SK-N-SH (cell line): Measurements from ENCODE around the gene FBXO34.

ENCODE experiments used
- ELF1 ChIP-seq: IDR thresholded peaks from 2 replicates; pipeline ENCODE4 v1.4.0; 2012
- EP300 ChIP-seq, 2 experiments: IDR thresholded peaks; 2 replicates each; pipeline versions ENCODE4 v1.4.0 to v1.6.1; 2012; ENCODE audit warnings: borderline replicate concordance in 1 of 2, low read depth in 1 of 2, low read length in 1 of 2
- JUND ChIP-seq: IDR thresholded peaks from 2 replicates; pipeline ENCODE4 v1.4.0; 2012
- NFIC ChIP-seq: IDR thresholded peaks from 2 replicates; pipeline ENCODE4 v1.4.0; 2012; ENCODE audit warnings: borderline replicate concordance
- TAF1 ChIP-seq: IDR thresholded peaks from 2 replicates; pipeline ENCODE4 v1.6.1; 2012; ENCODE audit warnings: low read depth, mild to moderate bottlenecking, low read length, moderate library complexity, borderline replicate concordance
- TEAD4 ChIP-seq: IDR thresholded peaks from 2 replicates; pipeline ENCODE4 v1.4.0; 2012; ENCODE audit warnings: mild to moderate bottlenecking, borderline replicate concordance; ENCODE audit not compliant: insufficient read depth
- YY1 ChIP-seq: IDR thresholded peaks from 2 replicates; pipeline ENCODE4 v1.4.0; 2012; ENCODE audit warnings: low read depth, mild to moderate bottlenecking
- TF ChIP-seq, protein P1 (sequence below): IDR thresholded peaks from 2 replicates; pipeline ENCODE4 v1.4.0; 2012; ENCODE audit warnings: low read depth, borderline replicate concordance
- TF ChIP-seq, protein P2 (sequence below): fragments of 200-600 bp; sonication (generic); IDR thresholded peaks from 2 replicates; pipeline ENCODE4 v1.6.1; 2017; ENCODE audit warnings: antibody characterized with exemption, mild to moderate bottlenecking, moderate library complexity
- TF ChIP-seq, protein P3 (sequence below): fragments of 150-350 bp; IDR thresholded peaks from 2 replicates; pipeline ENCODE4 v1.6.1; 2017; ENCODE audit warnings: antibody characterized with exemption, low read length, low read depth, borderline replicate concordance
- TF ChIP-seq, protein P4 (sequence below): IDR thresholded peaks from 2 replicates; pipeline ENCODE4; 2012
- TF ChIP-seq, protein P5 (sequence below): IDR thresholded peaks from 2 replicates; pipeline ENCODE4 v1.6.1; 2012; ENCODE audit warnings: mild to moderate bottlenecking, low read depth, low read length, moderate library complexity

DNA sequence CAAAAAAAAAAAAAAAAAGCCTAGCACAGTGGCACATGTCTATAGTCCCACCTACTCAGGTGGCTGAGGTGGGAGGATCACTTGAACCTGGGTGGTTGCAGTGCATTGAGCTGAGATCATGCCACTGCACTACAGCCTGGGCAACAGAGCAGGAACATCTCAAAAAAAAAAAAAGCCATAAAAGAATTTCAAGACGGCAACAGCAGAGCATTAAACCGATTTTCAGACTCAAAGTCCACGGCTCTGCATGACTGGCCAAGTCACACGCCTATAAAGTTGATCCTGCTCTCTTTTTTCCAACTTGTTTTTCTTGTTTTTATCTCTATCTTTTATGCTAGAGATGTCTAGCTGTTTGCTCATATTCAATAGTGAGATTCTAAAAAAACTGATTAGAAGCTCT, 45.3 kb downstream of the FBXO34 start:
- TF ChIP-seq, protein P1, sequence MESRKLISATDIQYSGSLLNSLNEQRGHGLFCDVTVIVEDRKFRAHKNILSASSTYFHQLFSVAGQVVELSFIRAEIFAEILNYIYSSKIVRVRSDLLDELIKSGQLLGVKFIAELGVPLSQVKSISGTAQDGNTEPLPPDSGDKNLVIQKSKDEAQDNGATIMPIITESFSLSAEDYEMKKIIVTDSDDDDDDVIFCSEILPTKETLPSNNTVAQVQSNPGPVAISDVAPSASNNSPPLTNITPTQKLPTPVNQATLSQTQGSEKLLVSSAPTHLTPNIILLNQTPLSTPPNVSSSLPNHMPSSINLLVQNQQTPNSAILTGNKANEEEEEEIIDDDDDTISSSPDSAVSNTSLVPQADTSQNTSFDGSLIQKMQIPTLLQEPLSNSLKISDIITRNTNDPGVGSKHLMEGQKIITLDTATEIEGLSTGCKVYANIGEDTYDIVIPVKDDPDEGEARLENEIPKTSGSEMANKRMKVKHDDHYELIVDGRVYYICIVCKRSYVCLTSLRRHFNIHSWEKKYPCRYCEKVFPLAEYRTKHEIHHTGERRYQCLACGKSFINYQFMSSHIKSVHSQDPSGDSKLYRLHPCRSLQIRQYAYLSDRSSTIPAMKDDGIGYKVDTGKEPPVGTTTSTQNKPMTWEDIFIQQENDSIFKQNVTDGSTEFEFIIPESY, result no peak
- TF ChIP-seq JUND, result no peak
- TF ChIP-seq, protein P2, sequence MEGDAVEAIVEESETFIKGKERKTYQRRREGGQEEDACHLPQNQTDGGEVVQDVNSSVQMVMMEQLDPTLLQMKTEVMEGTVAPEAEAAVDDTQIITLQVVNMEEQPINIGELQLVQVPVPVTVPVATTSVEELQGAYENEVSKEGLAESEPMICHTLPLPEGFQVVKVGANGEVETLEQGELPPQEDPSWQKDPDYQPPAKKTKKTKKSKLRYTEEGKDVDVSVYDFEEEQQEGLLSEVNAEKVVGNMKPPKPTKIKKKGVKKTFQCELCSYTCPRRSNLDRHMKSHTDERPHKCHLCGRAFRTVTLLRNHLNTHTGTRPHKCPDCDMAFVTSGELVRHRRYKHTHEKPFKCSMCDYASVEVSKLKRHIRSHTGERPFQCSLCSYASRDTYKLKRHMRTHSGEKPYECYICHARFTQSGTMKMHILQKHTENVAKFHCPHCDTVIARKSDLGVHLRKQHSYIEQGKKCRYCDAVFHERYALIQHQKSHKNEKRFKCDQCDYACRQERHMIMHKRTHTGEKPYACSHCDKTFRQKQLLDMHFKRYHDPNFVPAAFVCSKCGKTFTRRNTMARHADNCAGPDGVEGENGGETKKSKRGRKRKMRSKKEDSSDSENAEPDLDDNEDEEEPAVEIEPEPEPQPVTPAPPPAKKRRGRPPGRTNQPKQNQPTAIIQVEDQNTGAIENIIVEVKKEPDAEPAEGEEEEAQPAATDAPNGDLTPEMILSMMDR, result no peak
- TF ChIP-seq, protein P3, sequence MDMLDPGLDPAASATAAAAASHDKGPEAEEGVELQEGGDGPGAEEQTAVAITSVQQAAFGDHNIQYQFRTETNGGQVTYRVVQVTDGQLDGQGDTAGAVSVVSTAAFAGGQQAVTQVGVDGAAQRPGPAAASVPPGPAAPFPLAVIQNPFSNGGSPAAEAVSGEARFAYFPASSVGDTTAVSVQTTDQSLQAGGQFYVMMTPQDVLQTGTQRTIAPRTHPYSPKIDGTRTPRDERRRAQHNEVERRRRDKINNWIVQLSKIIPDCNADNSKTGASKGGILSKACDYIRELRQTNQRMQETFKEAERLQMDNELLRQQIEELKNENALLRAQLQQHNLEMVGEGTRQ, result no peak
- no peak for TF ChIP-seq YY1
- no peak for TF ChIP-seq TAF1
- TF ChIP-seq, protein P4, sequence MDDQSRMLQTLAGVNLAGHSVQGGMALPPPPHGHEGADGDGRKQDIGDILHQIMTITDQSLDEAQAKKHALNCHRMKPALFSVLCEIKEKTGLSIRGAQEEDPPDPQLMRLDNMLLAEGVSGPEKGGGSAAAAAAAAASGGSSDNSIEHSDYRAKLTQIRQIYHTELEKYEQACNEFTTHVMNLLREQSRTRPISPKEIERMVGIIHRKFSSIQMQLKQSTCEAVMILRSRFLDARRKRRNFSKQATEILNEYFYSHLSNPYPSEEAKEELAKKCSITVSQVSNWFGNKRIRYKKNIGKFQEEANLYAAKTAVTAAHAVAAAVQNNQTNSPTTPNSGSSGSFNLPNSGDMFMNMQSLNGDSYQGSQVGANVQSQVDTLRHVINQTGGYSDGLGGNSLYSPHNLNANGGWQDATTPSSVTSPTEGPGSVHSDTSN, result no peak
- TF ChIP-seq, protein P5, sequence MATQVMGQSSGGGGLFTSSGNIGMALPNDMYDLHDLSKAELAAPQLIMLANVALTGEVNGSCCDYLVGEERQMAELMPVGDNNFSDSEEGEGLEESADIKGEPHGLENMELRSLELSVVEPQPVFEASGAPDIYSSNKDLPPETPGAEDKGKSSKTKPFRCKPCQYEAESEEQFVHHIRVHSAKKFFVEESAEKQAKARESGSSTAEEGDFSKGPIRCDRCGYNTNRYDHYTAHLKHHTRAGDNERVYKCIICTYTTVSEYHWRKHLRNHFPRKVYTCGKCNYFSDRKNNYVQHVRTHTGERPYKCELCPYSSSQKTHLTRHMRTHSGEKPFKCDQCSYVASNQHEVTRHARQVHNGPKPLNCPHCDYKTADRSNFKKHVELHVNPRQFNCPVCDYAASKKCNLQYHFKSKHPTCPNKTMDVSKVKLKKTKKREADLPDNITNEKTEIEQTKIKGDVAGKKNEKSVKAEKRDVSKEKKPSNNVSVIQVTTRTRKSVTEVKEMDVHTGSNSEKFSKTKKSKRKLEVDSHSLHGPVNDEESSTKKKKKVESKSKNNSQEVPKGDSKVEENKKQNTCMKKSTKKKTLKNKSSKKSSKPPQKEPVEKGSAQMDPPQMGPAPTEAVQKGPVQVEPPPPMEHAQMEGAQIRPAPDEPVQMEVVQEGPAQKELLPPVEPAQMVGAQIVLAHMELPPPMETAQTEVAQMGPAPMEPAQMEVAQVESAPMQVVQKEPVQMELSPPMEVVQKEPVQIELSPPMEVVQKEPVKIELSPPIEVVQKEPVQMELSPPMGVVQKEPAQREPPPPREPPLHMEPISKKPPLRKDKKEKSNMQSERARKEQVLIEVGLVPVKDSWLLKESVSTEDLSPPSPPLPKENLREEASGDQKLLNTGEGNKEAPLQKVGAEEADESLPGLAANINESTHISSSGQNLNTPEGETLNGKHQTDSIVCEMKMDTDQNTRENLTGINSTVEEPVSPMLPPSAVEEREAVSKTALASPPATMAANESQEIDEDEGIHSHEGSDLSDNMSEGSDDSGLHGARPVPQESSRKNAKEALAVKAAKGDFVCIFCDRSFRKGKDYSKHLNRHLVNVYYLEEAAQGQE, result no peak
- no peak for TF ChIP-seq NFIC
- TF ChIP-seq ELF1, result no peak
- no peak for TF ChIP-seq EP300 (IDR thresholded peaks at IDR 0.05; ENCODE audit: borderline replicate concordance in 1 of 2, low read depth in 1 of 2, low read length in 1 of 2)
- TF ChIP-seq TEAD4, result no peak
